Measurements from ENCODE around the gene HECTD2.
A peak's percentile ranks its signal among the peaks of the same experiment; 100 is the strongest.
"Not testable (repeated sequence)": the region's sequence is repeated elsewhere in the genome, so short reads cannot be mapped to it uniquely, and the experiment has no call there.

HECTD2 gene

DNA sequence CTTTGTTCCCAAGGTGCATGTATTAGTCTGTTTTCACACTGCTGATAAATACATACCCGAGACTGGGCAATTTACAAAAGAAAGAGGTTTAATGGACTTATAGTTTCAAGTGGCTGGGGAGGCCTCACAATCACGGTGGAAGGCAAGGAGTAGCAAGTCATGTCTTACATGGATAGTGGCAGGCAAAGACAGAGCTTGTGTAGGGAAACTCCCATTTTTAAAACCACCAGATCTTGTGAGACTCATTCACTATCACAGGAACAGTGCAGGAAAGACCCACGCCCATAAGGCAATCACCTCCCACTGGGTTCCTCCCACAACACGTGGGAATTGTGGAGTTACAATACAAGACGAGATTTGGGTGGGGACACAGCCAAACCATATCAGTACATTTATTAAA is 129.8 kb downstream of the HECTD2 start:
- DNase-seq, result no peak

DNA sequence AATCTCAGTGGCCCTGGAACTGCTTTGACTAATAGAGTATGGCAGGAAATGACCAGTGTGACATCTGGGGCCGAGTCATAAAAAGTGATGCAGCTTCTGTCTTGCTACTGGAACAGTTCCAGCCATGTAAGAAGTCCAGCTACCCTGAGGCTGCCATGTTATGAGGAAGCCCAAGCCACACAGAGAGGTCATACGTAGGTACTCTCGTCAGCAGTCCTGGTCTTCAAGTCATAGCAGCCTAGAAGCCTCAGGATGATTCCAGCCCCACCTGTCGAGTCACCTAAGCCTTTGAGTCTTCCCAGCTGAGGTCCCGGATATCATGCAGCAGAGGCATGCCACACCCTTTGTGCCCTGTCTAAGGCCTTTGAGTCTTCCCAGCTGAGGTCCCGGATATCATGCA is 130.6 kb downstream of the HECTD2 start:
- DNase-seq, result no peak

DNA sequence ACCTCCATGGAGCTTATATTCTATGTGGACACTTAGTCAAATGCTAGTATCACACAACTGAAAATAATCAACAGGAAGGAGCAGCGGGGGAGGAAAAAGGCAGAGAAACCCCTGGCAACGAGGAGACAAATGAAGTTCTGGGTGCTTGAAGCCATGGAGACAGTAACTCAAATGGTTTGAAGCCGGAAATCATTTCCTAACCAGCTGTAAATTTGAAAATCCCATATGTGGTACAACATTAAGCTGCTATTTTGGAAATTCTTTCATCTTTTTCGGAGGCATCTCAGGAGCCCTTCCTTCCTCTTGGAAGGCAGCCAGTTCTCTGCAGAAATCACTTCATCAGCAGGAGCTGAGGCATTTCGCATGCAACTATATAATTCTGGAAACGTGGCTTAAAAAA is 131.3 kb downstream of the HECTD2 start:
- no peak for DNase-seq

DNA sequence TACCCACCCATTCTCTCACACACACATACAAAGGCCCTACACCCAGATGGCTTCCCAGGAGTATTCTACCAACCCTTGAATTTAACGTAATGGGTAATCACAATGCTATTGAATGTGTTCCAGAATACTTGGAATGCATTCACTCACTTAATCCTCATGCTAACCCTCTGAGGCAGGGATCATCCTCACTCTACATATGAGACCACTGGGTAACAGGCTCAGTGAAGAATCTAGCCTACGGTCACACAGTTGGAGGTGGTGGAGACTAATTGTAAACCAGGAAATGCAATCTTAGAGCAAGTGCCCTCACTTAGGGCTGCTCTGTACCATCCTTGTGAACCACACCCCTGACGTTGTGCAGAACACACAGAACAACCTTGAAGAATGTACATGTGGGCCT is 135.2 kb downstream of the HECTD2 start:
- DNase-seq, result no peak

GRCh38 chr10:91545838-91546237 is 135.7 kb downstream of the HECTD2 start:
- no peak for DNase-seq

DNA sequence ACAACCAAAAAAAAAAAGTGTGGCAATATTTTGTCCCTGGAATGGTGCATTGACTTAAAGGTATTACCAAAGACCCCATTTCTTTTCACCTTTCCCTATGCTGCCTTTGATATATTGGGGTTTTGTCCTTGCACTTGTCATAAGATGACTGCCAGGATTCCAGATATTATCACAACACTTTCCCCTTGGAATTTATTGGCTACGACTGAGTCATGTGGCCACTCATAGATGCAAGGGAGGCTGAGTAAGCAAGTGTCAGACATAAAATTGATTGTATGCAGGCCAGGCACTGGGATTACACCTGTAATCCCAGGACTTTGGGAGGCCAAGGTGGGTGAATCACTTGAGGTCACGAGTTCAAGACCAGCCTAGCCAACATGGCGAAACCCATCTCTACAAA is 139.1 kb downstream of the HECTD2 start:
- DNase-seq, result no peak

DNA sequence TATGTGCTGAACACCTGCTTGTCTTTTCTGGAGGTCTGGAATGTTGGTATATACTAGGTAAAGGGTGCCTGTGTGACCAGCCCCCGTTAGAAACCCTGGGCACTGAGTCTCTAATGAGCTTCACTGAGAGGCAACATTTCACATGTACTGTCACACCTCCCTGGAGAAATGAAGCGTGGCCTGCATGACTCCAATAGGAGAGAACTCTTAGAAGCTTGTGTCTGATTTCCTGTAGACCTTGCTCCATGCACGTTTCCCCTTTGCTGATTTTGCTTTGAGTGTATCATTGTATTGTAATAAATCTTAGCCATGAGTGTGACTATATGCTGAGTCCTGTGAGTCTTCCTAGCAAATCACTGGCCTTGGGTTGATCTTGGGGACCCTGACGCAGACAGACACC is 139.9 kb downstream of the HECTD2 start:
- no peak for DNase-seq

- peak; percentile 6 for DNase-seq
These were observed 141.7 kb downstream of the HECTD2 start for GRCh38 chr10:91551856-91552255.

- DNase-seq, result no peak
These were observed 142.3 kb downstream of the HECTD2 start for GRCh38 chr10:91552274-91553095.

DNA sequence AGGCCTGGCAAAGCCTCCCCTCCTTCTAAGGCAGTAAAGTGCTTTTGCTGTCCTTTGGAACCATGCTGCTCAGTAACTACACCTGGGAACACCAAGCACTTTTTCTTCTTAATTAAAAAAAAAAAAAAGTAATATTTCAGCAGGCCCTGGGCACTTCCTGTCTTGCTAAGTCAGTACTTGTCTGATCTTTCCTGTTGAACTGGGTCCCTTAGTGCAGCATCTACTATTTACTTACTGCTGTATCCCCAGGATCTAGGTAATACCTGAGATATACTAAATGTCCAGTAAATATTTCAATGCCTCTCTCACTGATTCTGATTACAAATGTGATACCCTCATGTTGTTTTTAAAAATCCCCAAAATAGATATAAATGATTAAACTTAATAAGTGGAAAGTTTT is 145.3 kb downstream of the HECTD2 start:
- no peak for DNase-seq

GRCh38 chr10:91556691-91557566 is 146.8 kb downstream of the HECTD2 start:
- DNase-seq, result no peak

DNA sequence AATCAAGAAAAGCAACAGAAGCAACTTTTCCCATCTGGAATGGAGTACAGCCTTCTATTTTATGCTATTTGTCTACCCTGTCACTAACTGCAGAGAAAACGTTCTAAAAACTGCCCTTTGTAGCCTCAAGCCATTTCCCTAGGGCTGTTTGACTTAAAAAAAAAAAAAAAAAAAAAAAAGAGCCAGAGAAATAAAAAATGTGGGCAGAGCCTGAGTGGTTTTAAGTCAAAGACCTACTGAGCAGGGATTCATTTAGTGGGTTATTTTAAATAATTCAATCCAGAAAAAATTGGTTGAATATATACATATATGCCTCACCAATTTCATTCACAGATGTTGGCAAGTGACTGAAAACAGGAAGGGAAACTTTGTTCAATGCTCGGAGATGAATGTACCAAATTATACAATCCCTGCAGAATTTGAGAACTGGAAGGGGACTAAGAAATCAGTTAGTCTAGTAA is 147.5 kb downstream of the HECTD2 start:
- DNase-seq, result no peak

DNA sequence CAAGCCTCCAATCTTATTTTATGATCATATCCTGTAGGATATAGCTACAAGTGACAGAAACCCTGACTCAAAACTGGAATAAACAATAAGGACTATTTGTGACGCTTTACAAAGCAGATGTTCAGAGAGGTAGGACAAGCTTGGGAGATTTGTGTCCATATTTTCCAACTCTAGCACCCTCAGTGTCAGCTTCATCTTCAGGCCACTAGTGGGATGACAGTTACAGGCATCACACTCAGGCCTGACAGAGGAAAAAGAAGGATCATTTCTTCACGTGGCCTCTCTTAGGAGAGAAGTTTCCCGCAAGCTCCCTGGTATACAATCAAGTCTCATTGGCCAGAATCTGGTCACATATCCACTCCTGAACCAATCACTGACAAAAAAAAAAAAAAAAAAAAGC is 148.3 kb downstream of the HECTD2 start:
- no peak for DNase-seq

GRCh38 chr10:91559169-91559568 is 149.0 kb downstream of the HECTD2 start:
- DNase-seq, result no peak

GRCh38 chr10:91559750-91560149 is 149.6 kb downstream of the HECTD2 start:
- no peak for DNase-seq

GRCh38 chr10:91560827-91561226 is 150.7 kb downstream of the HECTD2 start:
- DNase-seq, result not testable (repeated sequence)

- no peak for DNase-seq
These were observed 152.9 kb downstream of the HECTD2 start for GRCh38 chr10:91562839-91563581.

DNA sequence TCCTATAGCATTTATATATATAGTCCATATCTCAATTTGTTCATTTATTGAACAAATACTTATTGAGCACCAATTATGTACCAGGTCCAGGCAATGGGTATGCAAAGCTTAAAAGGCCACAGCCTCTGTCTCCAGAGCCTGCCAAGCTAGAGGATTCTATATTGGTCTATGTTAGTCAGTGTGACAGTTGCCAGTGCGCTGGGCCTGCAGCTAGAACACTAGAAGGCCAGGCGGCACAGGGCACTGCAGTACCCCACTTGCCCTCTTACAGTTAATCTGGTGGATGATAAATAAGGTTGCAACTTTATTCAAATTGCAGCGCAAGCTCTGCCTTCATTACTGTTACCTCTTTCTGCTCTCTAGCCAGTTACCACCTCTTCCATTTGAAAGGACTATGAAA is 153.9 kb downstream of the HECTD2 start:
- no peak for DNase-seq
